GM12878 (cell line): ENCODE measurements around the gene TFCP2L1.

Experiments
- ATF3 ChIP-seq: IDR thresholded peaks from 2 replicates; pipeline ENCODE4 v1.6.1; 2011; ENCODE audit warnings: low read depth, mild to moderate bottlenecking, low read length, moderate library complexity, borderline replicate concordance; ENCODE audit errors: extremely low read depth
- EED ChIP-seq: sonication (generic); IDR thresholded peaks from 2 replicates; pipeline ENCODE4 v1.6.1; 2016; ENCODE audit warnings: antibody characterized with exemption, low read depth
- ESRRA ChIP-seq: IDR thresholded peaks from 2 replicates; pipeline ENCODE4 v1.6.1; 2012; ENCODE audit warnings: mild to moderate bottlenecking, low read length, improper control_type of control experiment
- FOS ChIP-seq: IDR thresholded peaks from 3 replicates; pipeline ENCODE4 v1.6.1; 2011; ENCODE audit warnings: borderline replicate concordance; ENCODE audit not compliant: insufficient read length; ENCODE audit errors: extremely low read depth
- NKRF ChIP-seq: fragments of 450-650 bp; conservative IDR thresholded peaks from 2 replicates; pipeline ENCODE4 v1.6.1; 2017; ENCODE audit warnings: mild to moderate bottlenecking, moderate library complexity
- NR2C2 ChIP-seq: IDR thresholded peaks from 2 replicates; pipeline ENCODE4 v1.6.1; 2011; ENCODE audit warnings: borderline replicate concordance, low read depth; ENCODE audit not compliant: control insufficient read depth, insufficient read length
- POLR2AphosphoS5 ChIP-seq: IDR thresholded peaks from 2 replicates; pipeline ENCODE4 v1.6.1; 2011; ENCODE audit warnings: mild to moderate bottlenecking, low read length, inconsistent platforms
- SMAD1 ChIP-seq: fragments of 450-650 bp; IDR thresholded peaks from 2 replicates; pipeline ENCODE4 v1.6.1; 2018; ENCODE audit warnings: mild to moderate bottlenecking, low read depth; ENCODE audit not compliant: partially characterized antibody
- YBX1 ChIP-seq: fragments of 450-650 bp; IDR thresholded peaks from 2 replicates; pipeline ENCODE4 v1.6.1; 2016; ENCODE audit warnings: antibody characterized with exemption

GRCh38 chr2:121195036-121195435 is 90.0 kb downstream of the TFCP2L1 start:
- no peak for TF ChIP-seq ESRRA
- TF ChIP-seq YBX1 = no peak
- no peak for TF ChIP-seq EED
- TF ChIP-seq NR2C2 = no peak
- no peak for TF ChIP-seq FOS
- no peak for TF ChIP-seq SMAD1
- TF ChIP-seq ATF3 = no peak
- TF ChIP-seq NKRF = no peak
- TF ChIP-seq POLR2AphosphoS5 = no peak
